ENCODE measurements around the gene RORC. TPM values are rescaled to one million over a fixed set of nuclear protein-coding genes. Genes with fewer than 3 reads are reported as not detected.

Gene RORC
- total RNA-seq, 1 experiment from 2014 or later, result 0.44 TPM

- POLR2A ChIA-PET, result interaction anchor here (0.6 to 2.1 kb wide), 8 partner anchors 19 to 328 kb away, joined by 3 to 7 read pairs (median 4); partner anchors contain the start of genes CELF3, CGN, S100A11 and SNX27
- TF ChIP-seq RORB (CRISPR knock-in tag; IDR thresholded peaks at IDR 0.05) (no peak), MAX (CRISPR knock-in tag; IDR thresholded peaks at IDR 0.05) (peak; percentile 80), ZNF281 (CRISPR knock-in tag; IDR thresholded peaks at IDR 0.05) (0 out of 2 replicates have a peak, but pooled peaks have one; percentile 33), ESRRA (CRISPR knock-in tag; IDR thresholded peaks at IDR 0.05; ENCODE audit: borderline replicate concordance) (no peak), FOXP4 (CRISPR knock-in tag; IDR thresholded peaks at IDR 0.05) (0 out of 2 replicates have a peak, but pooled peaks have one; percentile 50), NR1H2 (CRISPR knock-in tag; IDR thresholded peaks at IDR 0.05) (no peak), NFYB (CRISPR knock-in tag; conservative IDR thresholded peaks at IDR 0.05; ENCODE audit: low read depth) (no peak), TP53 (CRISPR knock-in tag; IDR thresholded peaks at IDR 0.05) (no peak), CREB1 (CRISPR knock-in tag; IDR thresholded peaks at IDR 0.05) (no peak), SMAD3 (CRISPR knock-in tag; IDR thresholded peaks at IDR 0.05; ENCODE audit: borderline replicate concordance) (no peak), NR3C1 (CRISPR knock-in tag; conservative IDR thresholded peaks at IDR 0.05; ENCODE audit: low read depth) (0 out of 2 replicates have a peak, but pooled peaks have one; percentile 34), ZNF263 (CRISPR knock-in tag; IDR thresholded peaks at IDR 0.05; ENCODE audit: low read depth) (peak; percentile 45; the same call in 1 of the 2 replicates), ZNF416 (CRISPR knock-in tag; IDR thresholded peaks at IDR 0.05) (no peak), ZBTB43 (CRISPR knock-in tag; IDR thresholded peaks at IDR 0.05) (peak; percentile 73; the same call in 1 of the 2 replicates), ZNF232 (CRISPR knock-in tag; IDR thresholded peaks at IDR 0.05) (peak; percentile 84; the same call in 1 of the 2 replicates), JAZF1 (CRISPR knock-in tag; IDR thresholded peaks at IDR 0.05) (no peak), AR (CRISPR knock-in tag; IDR thresholded peaks at IDR 0.05) (no peak), FOXK1 (CRISPR knock-in tag; IDR thresholded peaks at IDR 0.05) (peak; percentile 24; the same call in 1 of the 2 replicates), GABPB1 (CRISPR knock-in tag; IDR thresholded peaks at IDR 0.05) (no peak), SMAD4 (CRISPR knock-in tag; IDR thresholded peaks at IDR 0.05) (no peak), EMX1 (CRISPR knock-in tag; IDR thresholded peaks at IDR 0.05) (no peak), ZNF317 (CRISPR knock-in tag; IDR thresholded peaks at IDR 0.05; ENCODE audit: borderline replicate concordance, low read depth) (no peak), HMGXB4 (CRISPR knock-in tag; IDR thresholded peaks at IDR 0.05) (peak; percentile 45; the same call in 1 of the 2 replicates)
These were observed 8.1 kb upstream of the RORC start, which contains the start of gene C2CD4D for GRCh38 chr1:151839457-151840403. C2CD4D (minus strand) TSS chr1:151839820; CDS start chr1:151838989, 831 bp downstream.

More at GRCh38 chr1:151839457-151840403, 8.1 kb upstream of the RORC start, which contains the start of gene C2CD4D:
- CTCF ChIA-PET, result interaction anchor here (0.5 to 2.1 kb wide), 24 partner anchors 9 to 299 kb away, joined by 3 to 17 read pairs (median 4); partner anchors contain the start of genes RIIAD1, TDRKH, THEM4 and THEM5
- peaks cover 36% of the 10 kb centered on the region for H3K27me3 Mint-ChIP-seq (ENCODE audit: low read depth)
- DNase-seq (ENCODE audit: low spot score) (peak; percentile 82), ATAC-seq (peak; percentile 77)
- H3K4me1 Mint-ChIP-seq, result peaks cover 26% of the 10 kb centered on the region
- no peaks in the 10 kb centered on the region for H3K9me3 Mint-ChIP-seq
- peak within 1 kb of the TSS; percentile 88 for H3K4me3 Mint-ChIP-seq
- H3K27ac Mint-ChIP-seq, result peak within 1 kb of the TSS; percentile 96
- H3K36me3 Mint-ChIP-seq, result peaks cover 3% of the 10 kb centered on the region; the same call in 1 of the 2 replicates

Measured in WTC11 (cell line).